Measurements from ENCODE around the gene SPOCK2. TPM values are rescaled to one million over a fixed set of nuclear protein-coding genes. Genes with fewer than 3 reads are reported as not detected.

The SPOCK2 gene
- polyA plus RNA-seq, 3 donors from 2014 or later: 58.8 to 86.0 (median 69.0) TPM

- H3K9me3 Mint-ChIP-seq: no peaks in the 10 kb centered on the region
- peaks cover 16 to 17% of the 10 kb centered on the region in 2 donors for H3K4me1 Mint-ChIP-seq
- DNase-seq: no peak
- peaks cover 19 to 41% (median 34%) of the 10 kb centered on the region in 3 donors for H3K36me3 Mint-ChIP-seq
- H3K27ac Mint-ChIP-seq: no peak overlapping the region
- peaks cover 0 to 5% (median 0%) of the 10 kb centered on the region in 3 donors for H3K27me3 Mint-ChIP-seq (ENCODE audit: low read depth in 3 of 3)
- H3K4me3 Mint-ChIP-seq: no peak overlapping the region
These were observed 16.2 kb upstream of the SPOCK2 start for GRCh38 chr10:72104472-72105097.

DNA sequence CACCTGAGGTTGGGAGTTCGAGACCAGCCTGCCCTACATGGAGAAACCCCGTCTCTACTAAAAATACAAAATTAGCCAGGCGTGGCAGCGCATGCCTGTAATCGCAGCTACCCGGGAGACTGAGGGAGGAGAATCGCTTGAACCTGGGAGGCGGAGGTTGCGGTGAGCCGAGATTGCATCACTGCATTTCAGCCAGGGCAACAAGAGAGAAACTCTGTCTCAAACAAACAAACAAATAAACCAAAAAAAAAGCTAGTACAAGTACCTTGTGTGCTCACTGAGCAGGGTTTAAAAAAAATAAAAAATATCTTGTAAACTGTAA is 11.2 kb upstream of the SPOCK2 start:
- no peak overlapping the region for H3K4me3 Mint-ChIP-seq
- H3K36me3 Mint-ChIP-seq: peaks cover 21 to 68% (median 41%) of the 10 kb centered on the region in 3 donors
- H3K4me1 Mint-ChIP-seq: peaks cover 0 to 2% of the 10 kb centered on the region in 2 donors
- DNase-seq: no peak
- H3K27me3 Mint-ChIP-seq (ENCODE audit: low read depth in 3 of 3): peaks cover 0 to 3% (median 0%) of the 10 kb centered on the region in 3 donors
- H3K27ac Mint-ChIP-seq: peak overlapping the region in 1 of 6 donors; percentile 13
- no peaks in the 10 kb centered on the region for H3K9me3 Mint-ChIP-seq

GRCh38 chr10:72098836-72099599 is 10.7 kb upstream of the SPOCK2 start:
- peaks cover 0 to 3% (median 0%) of the 10 kb centered on the region in 3 donors for H3K27me3 Mint-ChIP-seq (ENCODE audit: low read depth in 3 of 3)
- no peak overlapping the region for H3K4me3 Mint-ChIP-seq
- no peaks in the 10 kb centered on the region for H3K9me3 Mint-ChIP-seq
- peaks cover 24 to 71% (median 41%) of the 10 kb centered on the region in 3 donors for H3K36me3 Mint-ChIP-seq
- no peak for DNase-seq
- peak overlapping the region in 1 of 6 donors; percentile 13 for H3K27ac Mint-ChIP-seq
- peaks cover 0 to 2% of the 10 kb centered on the region in 2 donors for H3K4me1 Mint-ChIP-seq

DNA sequence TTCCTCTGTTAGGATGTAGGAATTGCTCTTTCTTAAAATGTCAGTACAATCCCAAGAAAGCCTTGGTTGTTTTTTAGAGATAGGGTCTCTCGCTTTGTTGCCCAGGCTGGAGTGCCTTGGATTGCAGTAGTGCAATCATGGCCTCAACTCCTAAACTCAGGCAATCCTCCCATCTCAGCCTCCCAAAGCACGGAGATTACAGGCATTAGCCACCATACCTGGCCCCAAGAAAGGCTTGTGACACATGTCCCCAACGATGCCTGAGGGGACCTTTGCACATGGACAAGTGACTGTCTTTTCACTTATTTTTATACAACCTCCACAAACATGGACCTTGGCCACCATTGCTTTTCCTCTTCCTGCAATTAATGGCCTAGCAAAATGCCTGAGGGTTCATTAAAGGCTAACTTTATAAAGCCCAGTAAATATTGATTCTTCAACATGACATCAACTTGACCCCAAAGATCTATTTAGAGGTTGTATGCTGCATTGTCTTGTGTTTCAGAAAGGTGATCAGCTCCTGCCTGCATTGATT is 10.0 kb upstream of the SPOCK2 start:
- no peaks in the 10 kb centered on the region for H3K9me3 Mint-ChIP-seq
- H3K27ac Mint-ChIP-seq: no peak overlapping the region
- peaks cover 24 to 69% (median 38%) of the 10 kb centered on the region in 3 donors for H3K36me3 Mint-ChIP-seq
- no peak for DNase-seq
- peaks cover 0 to 3% (median 0%) of the 10 kb centered on the region in 3 donors for H3K27me3 Mint-ChIP-seq (ENCODE audit: low read depth in 3 of 3)
- H3K4me3 Mint-ChIP-seq: no peak overlapping the region
- H3K4me1 Mint-ChIP-seq: peaks cover 0 to 2% of the 10 kb centered on the region in 2 donors

- no peak for DNase-seq
- Mint-ChIP-seq H3K36me3 (peaks cover 24 to 67% (median 37%) of the 10 kb centered on the region in 3 donors), H3K4me3 (no peak overlapping the region), H3K27me3 (ENCODE audit: low read depth in 3 of 3) (peaks cover 0 to 3% (median 0%) of the 10 kb centered on the region in 3 donors), H3K4me1 (peaks cover 0 to 2% of the 10 kb centered on the region in 2 donors), H3K9me3 (no peaks in the 10 kb centered on the region), H3K27ac (peak overlapping the region in 1 of 6 donors; percentile 51)
These were observed 9.3 kb upstream of the SPOCK2 start for GRCh38 chr10:72097448-72098300.

DNA sequence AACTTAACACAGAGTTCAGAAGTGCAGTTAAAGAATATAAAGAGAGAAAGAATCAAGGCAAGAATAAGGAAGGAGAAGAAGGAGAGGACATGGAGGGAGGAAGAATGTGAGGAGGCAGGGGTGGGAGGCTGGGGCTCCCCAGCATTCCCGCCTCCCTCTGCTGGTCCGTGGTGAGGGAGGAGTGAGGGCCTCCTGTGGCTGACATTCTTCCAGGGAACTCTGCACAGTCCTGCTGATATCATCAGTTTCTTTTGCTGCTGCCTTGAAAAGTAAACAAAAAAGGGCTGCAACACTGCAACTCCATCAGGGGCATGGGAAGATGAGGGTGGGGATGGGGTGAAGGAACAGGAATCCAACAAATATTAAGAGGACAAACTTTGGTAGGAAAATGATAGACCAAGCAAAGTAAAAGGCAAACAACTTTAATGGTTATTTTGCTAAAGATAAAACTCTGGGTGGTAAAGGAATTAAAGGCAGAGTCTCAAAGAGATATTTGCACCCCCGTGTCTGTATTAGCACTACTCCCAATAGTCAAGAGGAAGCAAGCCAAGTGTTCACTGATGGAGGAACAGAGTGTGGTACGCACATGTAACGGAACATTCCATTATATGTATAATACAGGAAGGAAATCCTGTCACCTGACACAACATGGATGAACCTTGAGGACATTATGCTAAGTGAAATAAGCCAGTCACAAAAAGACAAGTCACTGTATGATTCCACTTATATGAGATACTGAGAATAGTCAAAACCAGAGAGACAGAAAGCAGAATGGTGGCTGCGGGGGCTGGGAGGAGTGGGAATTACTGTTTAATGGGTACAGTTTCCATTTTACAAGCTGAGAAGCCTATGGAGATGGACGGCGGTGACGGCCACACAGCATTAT is 8.0 kb upstream of the SPOCK2 start:
- Mint-ChIP-seq H3K4me1 (peaks cover 0 to 2% of the 10 kb centered on the region in 2 donors), H3K9me3 (no peaks in the 10 kb centered on the region), H3K27me3 (ENCODE audit: low read depth in 3 of 3) (peaks cover 0 to 3% (median 2%) of the 10 kb centered on the region in 3 donors), H3K27ac (peak overlapping the region in 2 of 6 donors; percentile 2 to 18), H3K36me3 (peaks cover 15 to 58% (median 33%) of the 10 kb centered on the region in 3 donors), H3K4me3 (no peak overlapping the region)
- no peak for DNase-seq

DNA sequence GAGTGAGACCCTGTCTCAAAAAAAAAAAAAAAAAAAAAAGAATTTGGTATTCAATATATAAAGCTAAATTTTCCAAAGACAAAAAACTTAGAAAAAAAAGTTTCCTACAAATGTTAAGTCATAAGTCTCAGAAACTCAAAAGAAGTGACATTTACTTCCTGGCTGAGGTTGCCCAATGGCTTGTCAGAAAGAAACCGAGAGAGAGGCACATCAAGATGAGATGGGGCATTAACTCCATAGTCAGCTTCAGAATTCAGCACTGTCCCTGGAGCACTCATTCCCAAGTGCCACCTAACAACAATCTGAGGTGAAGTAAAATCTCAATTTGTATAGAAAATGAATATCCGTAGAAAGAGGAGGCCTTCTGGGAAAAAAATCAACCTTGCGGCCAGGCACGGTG is 6.8 kb upstream of the SPOCK2 start:
- DNase-seq: no peak
- Mint-ChIP-seq H3K27me3 (ENCODE audit: low read depth in 3 of 3) (peaks cover 0 to 3% (median 2%) of the 10 kb centered on the region in 3 donors), H3K4me3 (no peak overlapping the region), H3K4me1 (peaks cover 1 to 2% of the 10 kb centered on the region in 2 donors), H3K27ac (no peak overlapping the region), H3K9me3 (no peaks in the 10 kb centered on the region), H3K36me3 (peaks cover 11 to 49% (median 29%) of the 10 kb centered on the region in 3 donors)

DNA sequence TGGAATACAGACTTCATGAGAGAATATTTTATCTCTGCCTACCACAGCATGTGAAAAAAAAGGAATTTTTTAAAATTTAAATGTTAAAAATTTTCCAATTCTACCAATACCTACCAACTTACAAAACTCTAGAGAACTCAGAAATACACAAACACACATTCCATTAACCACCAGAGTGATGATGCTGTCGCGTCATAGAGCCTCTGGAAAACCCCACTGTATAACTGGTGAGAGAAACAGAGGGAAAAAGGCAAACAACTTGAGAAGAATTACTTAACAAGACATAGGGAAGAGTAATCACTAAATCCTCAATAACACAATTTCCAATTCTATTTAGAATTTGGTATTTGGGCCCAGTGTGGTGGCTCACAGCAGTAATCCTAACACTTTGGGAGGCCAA is 6.2 kb upstream of the SPOCK2 start:
- peaks cover 7 to 8% of the 10 kb centered on the region in 2 donors for H3K4me1 Mint-ChIP-seq
- H3K36me3 Mint-ChIP-seq: peaks cover 11 to 49% (median 26%) of the 10 kb centered on the region in 3 donors
- H3K9me3 Mint-ChIP-seq: no peaks in the 10 kb centered on the region
- no peak for DNase-seq
- no peak overlapping the region for H3K27ac Mint-ChIP-seq
- peaks cover 0 to 3% (median 2%) of the 10 kb centered on the region in 3 donors for H3K27me3 Mint-ChIP-seq (ENCODE audit: low read depth in 3 of 3)
- H3K4me3 Mint-ChIP-seq: no peak overlapping the region

- H3K4me1 Mint-ChIP-seq: peaks cover 17 to 19% of the 10 kb centered on the region in 2 donors
- DNase-seq: no peak
- H3K27me3 Mint-ChIP-seq (ENCODE audit: low read depth in 3 of 3): peaks cover 4 to 5% (median 5%) of the 10 kb centered on the region in 3 donors
- H3K36me3 Mint-ChIP-seq: peaks cover 11 to 40% (median 18%) of the 10 kb centered on the region in 3 donors
- no peaks in the 10 kb centered on the region for H3K9me3 Mint-ChIP-seq
- no peak overlapping the region for H3K27ac Mint-ChIP-seq
- no peak overlapping the region for H3K4me3 Mint-ChIP-seq
These were observed 5.1 kb upstream of the SPOCK2 start for GRCh38 chr10:72093450-72093849.

DNA sequence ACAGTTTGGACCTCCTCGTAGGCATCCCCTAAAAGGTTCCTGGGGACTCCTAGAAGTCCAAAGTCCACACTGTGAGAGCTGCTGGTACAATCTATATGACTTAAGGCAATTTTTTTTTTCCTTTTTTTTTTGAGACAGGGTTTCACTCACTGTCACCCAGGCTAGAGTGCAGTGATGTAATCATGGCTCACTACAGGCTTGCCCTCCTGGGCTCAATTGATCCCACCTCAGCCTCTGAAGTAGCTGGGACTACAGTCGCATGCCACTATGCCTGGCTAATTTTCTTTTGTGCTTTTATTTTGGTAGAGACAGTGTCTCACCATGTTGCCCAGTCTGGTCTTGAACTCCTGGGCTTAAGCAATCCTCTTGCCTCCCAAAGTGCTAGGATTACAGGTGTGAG is 4.6 kb upstream of the SPOCK2 start:
- Mint-ChIP-seq H3K27me3 (ENCODE audit: low read depth in 3 of 3) (peaks cover 8 to 9% (median 8%) of the 10 kb centered on the region in 3 donors), H3K4me1 (peaks cover 20 to 23% of the 10 kb centered on the region in 2 donors), H3K36me3 (peaks cover 11 to 37% (median 22%) of the 10 kb centered on the region in 3 donors), H3K9me3 (no peaks in the 10 kb centered on the region), H3K4me3 (no peak overlapping the region), H3K27ac (no peak overlapping the region)
- DNase-seq: no peak

GRCh38 chr10:72092171-72092924 is 4.0 kb upstream of the SPOCK2 start:
- Mint-ChIP-seq H3K27me3 (ENCODE audit: low read depth in 3 of 3) (peaks cover 9 to 10% (median 10%) of the 10 kb centered on the region in 3 donors), H3K36me3 (peaks cover 11 to 31% (median 22%) of the 10 kb centered on the region in 3 donors), H3K4me1 (peaks cover 20 to 23% of the 10 kb centered on the region in 2 donors), H3K4me3 (no peak overlapping the region), H3K9me3 (no peaks in the 10 kb centered on the region), H3K27ac (no peak overlapping the region)
- DNase-seq: no peak

DNA sequence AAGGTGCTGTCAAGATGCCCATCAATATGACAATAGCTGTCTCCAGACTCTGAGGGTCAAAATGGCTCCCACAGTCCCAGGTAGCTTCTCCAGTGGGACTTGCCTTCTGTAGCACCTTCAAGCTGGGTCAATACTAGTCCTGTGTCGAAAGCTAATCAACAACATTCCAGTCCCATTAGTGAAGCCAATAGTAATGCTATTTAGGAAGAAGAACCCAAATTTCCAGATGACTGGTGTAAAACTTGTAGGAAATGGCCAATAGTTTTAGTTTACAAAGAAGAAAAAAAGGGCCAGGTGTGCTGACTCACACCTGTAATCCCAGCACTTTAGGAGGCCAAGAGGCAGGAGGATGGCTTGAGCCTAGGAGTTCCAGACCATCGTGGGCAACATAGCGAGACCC is 2.0 kb upstream of the SPOCK2 start:
- H3K4me1 Mint-ChIP-seq: peaks cover 34 to 40% of the 10 kb centered on the region in 2 donors
- peak overlapping the region; percentile 90 to 100 (median 97) for H3K27ac Mint-ChIP-seq
- no peaks in the 10 kb centered on the region for H3K9me3 Mint-ChIP-seq
- H3K36me3 Mint-ChIP-seq: peaks cover 4 to 19% (median 12%) of the 10 kb centered on the region in 3 donors
- no peak for DNase-seq
- peaks cover 14 to 23% (median 18%) of the 10 kb centered on the region in 3 donors for H3K27me3 Mint-ChIP-seq (ENCODE audit: low read depth in 3 of 3)
- H3K4me3 Mint-ChIP-seq: peak overlapping the region in 1 of 5 donors; percentile 11

Data from immature natural killer cell (primary cell).